Liver (tissue), 9 donors: Measurements from ENCODE around the gene OSBPL5. TPM values are rescaled to one million over a fixed set of nuclear protein-coding genes. Genes with fewer than 3 reads are reported as not detected.

Experiments
- DNase-seq: peaks from one replicate; pipeline ENCODE4 v3.0.0-alpha.2; 2017; ENCODE audit warnings: low spot score
- H3K27ac ChIP-seq, 2 donors: one replicate each; pipeline ENCODE4 v1.7.0; 2013; ENCODE audit warnings: inconsistent platforms in 2 of 2, low read length in 2 of 2, control low read depth in 1 of 2, low read depth in 1 of 2, mild to moderate bottlenecking in 1 of 2
- H3K27me3 ChIP-seq, 4 donors: one replicate each; pipeline versions ENCODE4 v1.6.1 to v1.7.0; 2013; ENCODE audit warnings: low read length in 3 of 4, inconsistent platforms in 1 of 4, mild to moderate bottlenecking in 1 of 4, moderate library complexity in 1 of 4; ENCODE audit not compliant: control insufficient read depth in 4 of 4, insufficient read depth in 4 of 4
- H3K36me3 ChIP-seq, 4 donors: one replicate each; pipeline versions ENCODE4 v1.6.1 to v1.7.0; 2013; ENCODE audit warnings: low read length in 3 of 4, mild to moderate bottlenecking in 3 of 4, low read depth in 1 of 4, moderate library complexity in 1 of 4; ENCODE audit not compliant: control insufficient read depth in 4 of 4, insufficient read depth in 3 of 4
- H3K4me1 ChIP-seq, 4 donors: one replicate each; pipeline versions ENCODE4 v1.6.1 to v1.7.0; 2013; ENCODE audit warnings: low read length in 3 of 4, mild to moderate bottlenecking in 3 of 4, moderate library complexity in 1 of 4; ENCODE audit not compliant: control insufficient read depth in 4 of 4, insufficient read depth in 4 of 4
- H3K4me3 ChIP-seq, 3 donors: one replicate each; pipeline versions ENCODE4 v1.6.1 to v1.7.0; 2013; ENCODE audit warnings: low read length in 3 of 3, control low read depth in 1 of 3, low read depth in 1 of 3, mild to moderate bottlenecking in 1 of 3
- H3K9ac ChIP-seq, 2 donors: one replicate each; pipeline ENCODE4 v1.7.0; 2013; ENCODE audit warnings: low read length in 2 of 2, mild to moderate bottlenecking in 2 of 2, moderate library complexity in 2 of 2, control low read depth in 1 of 2, low read depth in 1 of 2
- H3K9me3 ChIP-seq, 4 donors: one replicate each; pipeline versions ENCODE4 v1.6.1 to v1.7.0; 2013; ENCODE audit warnings: low read length in 3 of 4; ENCODE audit not compliant: control insufficient read depth in 4 of 4
- CTCF ChIP-seq: fragments of 150-350 bp; IDR thresholded peaks from 2 replicates; pipeline ENCODE4 v1.5.1; 2017; ENCODE audit warnings: improper control_type of control experiment, low read depth, low read length; ENCODE audit not compliant: missing input control
- FOXA1 ChIP-seq: IDR thresholded peaks from 2 replicates; pipeline ENCODE4 v1.6.1; 2016; ENCODE audit warnings: antibody characterized with exemption
- GABPA ChIP-seq, 2 donors: IDR thresholded peaks in 1 of 2; conservative IDR thresholded peaks in 1 of 2; 2 replicates each; pipeline ENCODE4 v1.6.1; 2016; ENCODE audit warnings: antibody characterized with exemption in 2 of 2, mild to moderate bottlenecking in 1 of 2, moderate library complexity in 1 of 2
- HNF4A ChIP-seq, 2 donors: conservative IDR thresholded peaks; 2 replicates each; pipeline ENCODE4 v1.6.1; 2016; ENCODE audit warnings: antibody characterized with exemption in 2 of 2, mild to moderate bottlenecking in 2 of 2
- HNF4G ChIP-seq: IDR thresholded peaks from 2 replicates; pipeline ENCODE4 v1.6.1; 2016; ENCODE audit warnings: antibody characterized with exemption
- JUND ChIP-seq, 2 donors: IDR thresholded peaks; 2 replicates each; pipeline ENCODE4 v1.6.1; 2016; ENCODE audit warnings: antibody characterized with exemption in 2 of 2
- MAX ChIP-seq: IDR thresholded peaks from 2 replicates; pipeline ENCODE4 v1.6.1; 2016; ENCODE audit warnings: antibody characterized with exemption
- RAD21 ChIP-seq, 2 donors: IDR thresholded peaks; 2 replicates each; pipeline ENCODE4 v1.6.1; 2016; ENCODE audit warnings: antibody characterized with exemption in 2 of 2, mild to moderate bottlenecking in 2 of 2
- REST ChIP-seq: IDR thresholded peaks from 2 replicates; pipeline ENCODE4 v1.6.1; 2016; ENCODE audit warnings: antibody characterized with exemption, mild to moderate bottlenecking
- RXRA ChIP-seq, 2 donors: IDR thresholded peaks; 2 replicates each; pipeline ENCODE4 v1.6.1; 2017 to 2018; ENCODE audit warnings: antibody characterized with exemption in 2 of 2, mild to moderate bottlenecking in 1 of 2
- SP1 ChIP-seq: IDR thresholded peaks from 2 replicates; pipeline ENCODE4 v1.6.1; 2018; ENCODE audit warnings: antibody characterized with exemption, mild to moderate bottlenecking
- TAF1 ChIP-seq: conservative IDR thresholded peaks from 2 replicates; pipeline ENCODE4 v1.6.1; 2016; ENCODE audit warnings: antibody characterized with exemption, mild to moderate bottlenecking
- WGBS: extraction: QIAGEN DNeasy Blood & Tissue Kit; methylation state at CpG from one replicate; pipeline ENCODE4 v1.1.7; 2013; 5-methylcytosine and 5-hydroxymethylcytosine counted together
- polyA plus RNA-seq, 2 donors: library from polyadenylated mRNA; stranded (reverse) in 1 of 2; unstranded in 1 of 2; fragments of 200-250 nt in 1 of 2; fragments of >200 nt in 1 of 2; fragmentation: Nextera tagmentation in 1 of 2; extraction: Ambion mirVana in 1 of 2; gene quantifications; one replicate each; pipeline versions ENCODE4 v1.2.1 to v1.2.3, GENCODE V29; 2013 to 2015
- total RNA-seq, 2 donors: library from RNA; depleted of rRNA; stranded (reverse); fragments of >200 nt; gene quantifications; one replicate each; pipeline ENCODE4 v1.2.3, GENCODE V29; 2014
- donor health status: healthy.
- donor health status: healthy.
- donor health status: healthy.
- donor health status: healthy.
- donor health status: healthy.

OSBPL5 gene
- total and polyA plus RNA-seq, 4 donors, result 0.74 to 6.2 (median 3.9) TPM

DNA sequence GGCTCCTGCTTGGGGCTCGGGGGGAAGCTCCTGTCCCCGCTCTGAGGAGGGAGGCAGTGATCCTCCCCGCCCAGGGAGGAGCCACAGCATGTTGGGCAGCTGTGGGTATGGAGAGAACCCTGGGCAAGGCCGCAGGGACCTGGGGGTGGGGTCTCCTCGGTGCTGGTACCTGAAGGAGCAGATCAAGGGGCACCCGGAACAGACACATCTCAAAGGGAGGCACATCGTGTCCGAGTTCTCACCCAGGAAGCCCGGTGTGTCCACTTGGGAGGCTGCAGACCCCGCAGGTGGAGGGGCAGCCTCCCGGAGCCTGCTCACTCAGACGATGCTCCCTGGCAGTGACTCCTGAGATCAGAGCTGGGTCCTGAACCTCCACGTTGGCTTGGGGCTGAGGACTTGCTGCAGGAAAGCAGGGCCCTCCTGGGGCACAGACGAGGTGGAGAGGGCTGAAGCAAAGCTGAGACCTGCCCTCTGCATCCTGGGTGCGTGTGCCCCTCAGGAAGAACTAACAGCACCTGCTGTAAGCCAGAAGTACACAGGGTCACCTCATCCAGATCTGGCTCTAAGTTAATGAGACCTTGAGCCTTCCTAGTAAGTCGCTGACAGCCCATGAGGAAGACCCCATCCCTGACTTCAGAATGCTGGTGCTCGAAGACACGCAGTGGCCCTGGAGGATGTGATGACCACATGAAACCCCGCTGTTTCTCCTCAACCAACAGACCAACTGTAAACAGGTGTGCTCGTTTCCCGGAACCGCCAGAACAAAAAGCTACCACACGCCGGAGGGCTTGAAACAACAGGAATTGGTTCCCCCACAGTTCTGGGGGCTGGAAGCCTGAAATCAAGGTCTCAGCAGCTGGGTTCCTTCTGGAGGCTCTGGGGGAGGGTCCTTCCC lies 5.9 kb upstream of the OSBPL5 start:
- H3K4me1 ChIP-seq, result no peaks in the 10 kb centered on the region
- 73% methylated on average over 24 of the region's 24 CpGs for WGBS
- no peaks in the 10 kb centered on the region for H3K27me3 ChIP-seq
- DNase-seq, result no peak
- H3K4me3 ChIP-seq, result no peak overlapping the region
- H3K9me3 ChIP-seq, result peaks cover 0 to 5% (median 1%) of the 10 kb centered on the region in 4 donors
- no peak overlapping the region for H3K9ac ChIP-seq
- no peaks in the 10 kb centered on the region for H3K36me3 ChIP-seq
- H3K27ac ChIP-seq, result no peak overlapping the region
- TF ChIP-seq SP1 (no peak), REST (no peak), RXRA (IDR thresholded peaks at IDR 0.05) (no peak), HNF4G (no peak), JUND (IDR thresholded peaks at IDR 0.05) (no peak)

DNA sequence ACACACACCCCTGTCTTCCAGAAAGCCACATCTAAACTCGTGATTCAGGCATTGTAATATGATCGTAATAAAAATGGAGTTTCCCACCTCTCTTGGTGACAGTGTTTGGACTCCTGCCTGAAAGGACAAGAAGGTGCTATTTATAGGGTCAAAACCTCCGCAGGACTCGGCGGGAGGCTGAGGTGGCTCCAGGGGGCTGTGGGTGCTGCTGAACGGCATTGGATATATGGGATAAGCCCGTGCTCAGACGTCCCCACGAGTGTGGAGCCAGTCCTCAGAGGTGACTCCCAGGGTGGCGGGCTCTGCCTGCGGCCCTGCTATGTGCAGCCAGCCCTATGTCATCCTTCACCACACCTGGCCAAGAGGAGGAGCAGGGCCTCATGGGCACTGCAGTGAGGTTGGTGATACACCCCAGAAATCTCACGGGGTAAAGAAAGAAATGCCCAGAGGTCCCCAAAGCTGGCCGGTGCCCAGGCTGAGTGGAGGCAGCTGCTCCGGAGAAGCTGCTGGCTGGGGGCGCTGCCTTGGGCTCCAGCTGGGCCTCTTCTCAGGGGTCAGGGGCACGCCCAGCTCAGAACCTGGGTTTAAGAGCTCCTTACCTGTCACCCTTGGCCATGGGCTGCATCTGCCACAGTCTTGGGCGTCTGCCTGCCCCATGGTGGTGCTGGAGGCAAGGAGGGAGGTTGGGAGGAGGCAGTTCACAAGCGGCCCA lies 5.1 kb upstream of the OSBPL5 start:
- DNase-seq, result no peak
- H3K27me3 ChIP-seq, result no peaks in the 10 kb centered on the region
- TF ChIP-seq MAX (no peak), FOXA1 (no peak), RAD21 (IDR thresholded peaks at IDR 0.05) (no peak), RXRA (IDR thresholded peaks at IDR 0.05) (no peak), JUND (IDR thresholded peaks at IDR 0.05) (no peak), HNF4A (conservative IDR thresholded peaks at IDR 0.05) (no peak), CTCF (no peak), TAF1 (no peak), HNF4G (no peak), REST (no peak), GABPA (IDR thresholded peaks at IDR 0.05 in 1 of 2, conservative IDR thresholded peaks at IDR 0.05 in 1 of 2) (no peak), SP1 (no peak)

More for the DNA sequence above, 5.1 kb upstream of the OSBPL5 start:
- H3K4me1 ChIP-seq, result peaks cover 0 to 6% (median 2%) of the 10 kb centered on the region in 4 donors
- no peak overlapping the region for H3K4me3 ChIP-seq
- 60% methylated on average over 18 of the region's 18 CpGs for WGBS
- H3K36me3 ChIP-seq, result no peaks in the 10 kb centered on the region
- H3K9me3 ChIP-seq, result peaks cover 0 to 3% (median 0%) of the 10 kb centered on the region in 4 donors
- H3K27ac ChIP-seq, result no peak overlapping the region
- no peak overlapping the region for H3K9ac ChIP-seq
